ENCODE measurements around the gene RTF1. TPM values are rescaled to one million over a fixed set of nuclear protein-coding genes. Genes with fewer than 3 reads are reported as not detected.
"Not testable (repeated sequence)": the region's sequence is repeated elsewhere in the genome, so short reads cannot be mapped to it uniquely, and the experiment has no call there.

RTF1 gene
- total RNA-seq (2014; rRNA removed; shearing (Covaris generic)): 16.0 and 17.6 TPM in 2 replicates

DNA sequence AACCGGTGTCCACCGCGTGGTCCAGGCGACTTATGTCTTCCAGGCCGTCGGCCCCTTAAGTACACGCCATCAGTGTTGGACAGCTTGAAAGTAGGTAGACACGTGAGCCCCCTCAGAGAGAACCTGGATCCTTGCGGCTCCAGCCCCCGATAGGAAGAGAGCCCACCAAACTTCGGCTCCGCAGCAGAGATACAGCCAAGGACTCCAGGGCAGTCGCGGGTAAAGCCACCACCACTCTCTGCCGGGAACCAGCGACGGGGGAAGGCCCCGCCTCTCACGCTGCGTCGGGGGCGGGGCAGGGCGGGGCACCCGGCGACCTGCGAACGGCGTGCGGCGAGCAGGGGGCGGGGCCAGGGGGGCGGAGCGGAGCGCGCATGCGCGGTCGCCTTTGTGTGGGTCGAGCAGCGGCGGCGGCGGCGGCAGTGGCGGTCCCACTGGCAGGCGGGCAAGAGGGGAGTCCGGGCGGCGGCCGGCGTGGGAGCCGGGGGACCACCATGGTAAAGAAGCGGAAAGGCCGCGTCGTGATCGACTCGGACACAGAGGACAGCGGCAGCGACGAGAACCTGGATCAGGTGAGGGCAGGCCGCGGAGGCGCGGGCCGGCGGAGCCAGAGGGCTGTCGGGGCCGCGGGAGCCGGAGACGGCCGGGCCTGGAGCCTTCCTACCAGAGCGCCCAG lies at the start of gene RTF1:
RTF1 (plus strand) TSS at position 354 of the 676 bp plus-strand sequence; CDS start at position 375, 21 bp downstream.
- peak; percentile 96 for DNase-seq (ENCODE audit: low read depth)

DNA sequence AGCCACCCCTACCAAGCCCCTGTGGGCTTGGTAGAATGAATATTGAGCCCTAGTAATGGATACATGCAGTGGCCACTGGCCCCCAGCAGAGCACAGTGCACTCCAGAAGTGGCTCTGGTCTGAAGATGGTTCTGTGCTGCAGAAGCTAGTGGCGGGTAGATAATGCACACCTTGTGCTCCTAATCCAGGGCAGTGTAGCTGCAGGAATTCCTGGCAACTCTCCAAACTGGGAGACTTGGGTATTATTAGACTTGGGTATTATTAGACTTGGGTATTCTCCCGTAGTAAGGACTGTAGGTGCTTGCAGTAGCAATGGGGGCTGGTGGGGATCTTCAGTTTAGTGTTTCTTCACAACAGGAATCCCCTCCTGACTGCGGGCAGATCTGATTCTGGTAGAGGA lies 49.5 kb upstream of the RTF1 start:
- no peak for DNase-seq (ENCODE audit: low read depth)

DNA sequence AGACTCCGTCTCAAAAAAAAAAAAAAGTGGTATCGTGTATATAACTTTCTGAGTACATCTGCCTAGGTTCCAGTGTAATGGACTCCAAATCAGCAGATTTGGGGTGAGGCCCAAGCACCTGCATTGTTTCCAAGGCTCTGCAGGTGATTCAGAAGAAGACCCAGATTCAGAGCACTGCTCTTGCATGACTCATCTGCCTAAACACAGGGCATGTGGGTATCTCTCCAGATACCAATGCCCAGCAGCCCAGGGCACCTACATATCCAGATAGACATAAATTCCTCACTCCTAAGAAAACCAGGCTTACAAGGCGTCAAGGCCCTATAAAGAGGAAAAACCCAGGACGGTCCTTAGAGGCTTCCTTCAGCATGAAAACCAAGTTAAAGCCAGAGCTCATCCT lies 38.9 kb upstream of the RTF1 start:
- DNase-seq (ENCODE audit: low read depth): no peak

DNA sequence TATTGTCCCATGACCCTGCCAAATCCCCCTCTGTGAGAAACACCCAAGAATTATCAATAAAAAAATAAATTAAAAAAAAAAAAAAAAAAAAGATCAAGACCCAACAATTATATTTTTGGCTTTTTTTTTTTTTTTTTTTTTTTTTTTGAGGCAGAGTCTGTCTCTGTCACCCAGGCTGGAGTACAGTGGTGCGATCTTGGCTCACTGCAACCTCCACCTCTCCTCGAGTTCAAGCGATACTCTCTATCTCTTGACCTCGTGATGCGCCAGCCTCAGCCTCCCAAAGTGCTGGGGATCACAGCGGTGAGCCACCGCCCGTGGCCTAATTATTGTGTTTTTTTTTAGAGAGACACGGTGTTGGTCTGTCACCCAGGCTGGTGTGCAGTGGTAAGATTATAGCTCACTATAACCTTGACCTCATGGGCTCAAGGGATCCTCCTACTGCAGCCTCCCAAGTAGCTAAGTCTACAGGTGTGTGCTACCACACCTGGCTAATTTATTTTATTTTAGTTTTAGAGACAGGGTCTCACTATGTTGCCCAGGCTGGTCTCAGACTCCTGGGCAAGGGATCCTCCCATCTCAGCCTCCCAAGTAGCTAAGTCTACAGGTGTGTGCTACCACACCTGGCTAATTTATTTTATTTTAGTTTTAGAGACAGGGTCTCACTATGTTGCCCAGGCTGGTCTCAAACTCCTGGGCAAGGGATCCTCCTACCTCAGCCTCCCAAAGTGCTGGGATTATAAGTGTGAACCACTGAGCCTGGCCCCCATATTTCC lies 32.7 kb upstream of the RTF1 start:
- DNase-seq (ENCODE audit: low read depth): not testable (repeated sequence)

DNA sequence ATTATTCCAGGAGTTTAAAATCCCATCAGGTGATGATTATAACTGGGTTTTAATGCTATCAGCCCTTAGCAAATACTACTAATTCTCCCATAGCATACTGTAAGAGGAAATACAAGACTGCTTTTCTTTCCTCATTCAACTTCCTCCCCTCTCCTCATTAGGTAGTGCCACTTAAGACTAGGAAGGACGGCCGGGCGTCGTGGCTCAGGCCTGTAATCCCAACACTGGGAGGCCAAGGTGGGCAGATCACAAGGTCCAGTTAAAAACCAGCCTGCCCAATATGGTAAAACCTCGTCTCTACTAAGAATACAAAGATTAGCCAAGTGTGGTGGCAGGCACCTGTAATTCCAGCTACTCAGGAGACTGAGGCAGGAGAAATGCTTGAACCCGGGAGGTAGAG lies 29.2 kb upstream of the RTF1 start:
- no peak for DNase-seq (ENCODE audit: low read depth)

DNA sequence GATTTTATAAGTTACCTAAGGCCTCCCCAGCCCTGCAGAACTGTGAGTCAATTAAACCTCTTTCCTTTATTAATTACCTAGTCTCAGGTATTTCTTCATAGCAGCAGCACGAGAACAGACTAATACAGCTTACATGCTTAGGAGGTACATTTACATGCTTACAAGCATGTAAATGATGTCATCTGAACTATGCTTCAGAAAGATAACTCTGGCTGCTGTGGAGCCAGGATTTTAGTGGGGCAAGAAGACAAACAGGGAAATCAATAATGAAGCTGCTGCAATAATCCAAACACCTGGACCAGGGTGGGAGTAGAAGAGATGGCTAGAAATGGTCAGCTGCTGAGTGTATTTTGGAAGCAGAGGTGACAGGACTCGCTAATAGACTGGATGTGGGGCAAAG lies 24.2 kb upstream of the RTF1 start:
- DNase-seq (ENCODE audit: low read depth): no peak

DNA sequence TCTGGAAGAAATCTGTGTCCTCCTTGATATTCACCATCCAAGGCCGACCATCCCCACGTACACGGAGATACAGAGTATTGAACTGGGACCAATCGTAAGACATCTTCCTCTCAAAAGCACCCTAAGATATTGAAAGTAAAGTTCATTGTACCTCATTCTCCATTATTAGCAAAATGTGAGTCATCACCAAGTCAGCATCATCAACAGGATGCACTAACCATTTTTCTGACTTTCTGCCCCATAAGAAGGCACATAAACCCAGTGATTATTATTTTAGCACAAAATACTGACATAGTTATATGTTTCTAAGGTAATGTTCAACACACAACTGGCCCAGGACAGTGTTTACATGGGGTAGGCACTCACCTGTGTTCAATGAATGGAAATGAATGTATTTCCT lies 22.0 kb upstream of the RTF1 start:
- no peak for DNase-seq (ENCODE audit: low read depth)

DNA sequence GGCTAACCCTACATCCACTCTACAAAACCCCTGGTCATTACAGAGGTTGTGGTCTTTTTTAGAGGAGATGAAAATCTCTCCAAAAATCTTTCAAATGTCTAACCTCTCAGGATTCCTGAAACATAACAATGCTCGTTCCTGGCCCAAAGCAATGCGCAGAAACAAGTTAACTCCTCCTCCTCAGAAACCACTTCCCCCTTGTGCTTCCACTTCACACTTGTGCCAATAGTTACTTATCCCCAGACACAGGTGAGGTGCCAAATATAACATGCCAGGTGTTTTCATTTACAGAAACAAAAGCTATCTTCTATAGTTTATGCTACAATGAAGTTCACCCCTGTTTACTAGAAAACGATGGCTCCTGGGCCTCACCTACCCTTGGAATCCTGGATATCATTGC lies 20.8 kb upstream of the RTF1 start:
- no peak for DNase-seq (ENCODE audit: low read depth)

DNA sequence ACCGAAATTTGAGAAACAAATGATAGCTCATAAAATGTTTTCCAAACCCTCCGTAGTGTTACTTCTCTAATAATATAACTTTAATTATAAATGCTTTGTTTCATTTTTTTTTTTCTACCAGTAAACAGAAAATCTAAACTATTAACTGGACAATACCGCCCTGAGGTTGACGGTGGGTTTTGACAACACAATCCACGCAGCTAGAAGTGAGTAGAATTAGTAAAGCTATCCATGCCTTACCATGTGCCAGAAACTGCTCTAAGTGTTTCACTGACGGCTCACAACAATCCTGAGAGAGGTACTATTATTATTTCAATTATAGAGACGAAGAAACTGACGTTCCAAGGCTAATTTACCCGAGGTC lies 15.0 kb upstream of the RTF1 start:
- no peak for DNase-seq (ENCODE audit: low read depth)

DNA sequence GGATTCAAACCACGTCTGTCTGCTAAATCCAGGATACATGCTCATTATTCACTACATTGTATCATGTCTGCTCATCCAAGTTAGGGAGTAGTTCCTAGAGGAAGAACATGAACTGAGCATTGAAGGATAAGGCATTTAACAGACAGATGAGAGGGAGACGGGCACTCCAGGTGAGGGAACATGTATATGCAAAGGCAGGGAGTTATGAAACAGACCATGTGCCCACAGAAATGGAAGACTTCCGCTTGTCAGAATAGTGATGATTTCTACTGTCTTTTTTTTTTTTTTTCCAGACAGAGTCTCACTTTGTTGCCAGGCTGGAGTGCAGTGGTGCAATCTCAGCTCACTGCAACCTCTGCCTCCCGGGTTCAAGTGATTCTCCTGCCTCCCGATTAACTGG lies 9.6 kb upstream of the RTF1 start:
- no peak for DNase-seq (ENCODE audit: low read depth)

DNA sequence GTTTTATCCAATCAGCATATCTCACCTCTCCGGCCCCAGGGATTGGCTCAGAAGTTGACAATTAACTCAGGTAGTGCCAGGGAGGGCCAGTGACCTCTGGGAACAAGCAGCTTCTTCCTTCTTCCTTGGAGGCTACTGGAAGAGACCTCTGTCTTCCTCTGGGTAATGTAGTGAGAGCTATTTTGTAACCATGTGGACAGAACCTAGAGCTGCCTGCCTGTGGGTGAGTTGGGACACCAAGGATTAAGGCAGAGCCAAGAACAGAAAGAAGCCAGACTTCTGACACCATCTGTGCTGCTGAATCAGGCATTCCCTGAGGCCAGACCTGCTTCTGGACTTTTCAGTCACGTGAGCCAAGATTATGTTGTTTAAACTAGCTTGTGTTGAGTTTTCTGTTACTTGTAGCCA lies 8.7 kb upstream of the RTF1 start:
- no peak for DNase-seq (ENCODE audit: low read depth)

DNA sequence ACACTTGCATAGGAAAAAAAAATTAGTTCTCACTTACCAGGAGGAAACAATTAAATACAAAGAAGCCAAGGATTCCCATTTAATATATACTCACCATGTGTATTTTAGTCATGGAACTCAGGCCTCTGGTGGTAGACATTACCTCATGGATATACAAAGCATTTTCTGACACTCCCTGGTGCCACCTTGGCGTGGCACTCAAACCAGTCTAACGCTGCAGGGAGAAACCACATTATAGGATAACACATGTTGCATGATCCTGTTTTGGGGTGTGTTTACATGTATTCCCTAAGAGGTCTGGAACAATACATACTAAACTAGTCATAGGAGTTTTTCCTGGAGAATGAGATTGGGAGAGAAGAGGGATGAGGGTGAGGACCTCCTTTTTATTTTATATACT lies 5.9 kb upstream of the RTF1 start:
- DNase-seq (ENCODE audit: low read depth): no peak

DNA sequence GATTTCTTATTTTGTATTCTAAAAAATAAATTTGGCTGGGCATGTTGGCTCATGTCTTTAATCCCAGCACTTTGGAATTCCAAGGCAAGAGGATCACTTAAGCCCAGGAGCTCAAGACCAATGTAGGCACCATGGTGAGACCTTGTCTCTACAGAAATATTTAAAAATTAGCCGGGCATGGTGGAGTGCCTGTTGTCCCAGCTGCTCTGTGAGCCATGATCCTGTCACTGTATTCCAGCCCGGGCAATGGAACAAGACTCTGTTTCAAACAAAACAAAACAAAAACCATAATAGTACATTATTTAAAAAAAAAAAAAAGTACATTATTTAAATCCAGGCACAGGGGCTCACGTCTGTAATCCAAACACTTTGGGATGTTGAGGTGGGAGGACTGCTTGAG lies 5.5 kb upstream of the RTF1 start:
- no peak for DNase-seq (ENCODE audit: low read depth)

DNA sequence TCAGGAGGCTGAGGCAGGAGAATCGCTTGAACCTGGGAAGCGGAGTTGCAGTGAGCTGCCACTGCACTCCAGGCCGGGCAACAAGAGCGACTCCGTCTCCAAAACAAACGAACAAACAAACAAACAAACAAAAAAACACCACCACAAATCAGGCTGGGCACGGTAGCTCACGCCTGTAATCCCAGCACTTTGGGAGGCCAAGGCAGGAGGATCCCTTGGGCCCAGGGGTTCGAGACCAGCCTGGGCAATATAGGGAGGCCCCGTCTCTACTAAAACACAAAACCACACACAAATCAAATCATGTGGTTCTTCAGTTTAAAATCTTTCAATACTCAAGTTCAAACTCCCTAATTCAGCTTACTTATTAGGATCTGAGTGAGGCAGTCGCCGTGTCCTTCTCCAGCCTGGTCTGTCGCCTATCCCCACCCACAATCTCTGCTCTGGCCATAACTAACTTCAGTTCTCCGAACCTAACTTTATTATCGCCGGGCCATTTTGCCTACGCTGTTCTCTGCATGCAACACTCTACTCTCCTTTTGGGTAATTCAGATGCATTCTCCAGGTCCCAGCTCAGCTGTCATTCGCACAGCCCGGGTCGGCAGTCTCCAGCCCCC lies 660 bp upstream of the RTF1 start:
- no peak for DNase-seq (ENCODE audit: low read depth)

DNA sequence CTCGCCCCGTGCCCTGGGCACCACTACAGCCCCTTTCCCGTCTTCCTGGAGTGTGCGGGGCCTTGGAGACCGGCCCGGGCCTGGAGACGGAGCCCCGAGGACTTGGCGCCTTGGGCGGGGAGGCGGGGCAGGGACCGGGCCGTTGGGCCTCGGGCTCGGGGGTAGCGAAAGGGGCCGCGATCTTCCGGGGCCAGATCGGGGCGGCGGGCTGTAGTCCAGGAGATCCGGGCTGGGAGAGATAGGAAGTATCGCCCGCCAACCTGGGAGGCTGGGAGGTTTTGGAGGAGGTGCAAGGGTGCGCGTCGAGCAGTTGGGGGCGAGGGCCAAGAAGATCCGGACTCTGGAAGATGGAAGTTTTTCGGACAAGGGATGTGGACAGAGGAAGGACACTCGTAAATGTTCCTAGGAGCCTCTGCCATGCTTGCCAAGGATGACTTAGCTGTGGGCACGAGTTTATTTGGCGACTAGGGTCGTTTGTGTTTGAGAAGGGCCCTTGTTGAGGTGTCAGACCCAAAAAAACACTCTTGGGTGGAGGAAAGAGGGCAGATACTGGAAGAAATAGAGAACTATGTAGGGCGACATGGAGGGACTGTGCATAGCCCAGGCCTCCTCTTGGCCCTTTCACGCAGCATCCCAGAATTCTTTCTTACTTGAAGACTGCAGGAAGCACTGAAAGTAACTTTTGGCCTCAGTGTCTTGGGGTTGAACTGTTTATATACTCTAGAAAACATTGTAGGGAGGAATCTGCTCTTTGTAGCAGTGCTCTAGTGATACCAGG lies 712 bp downstream of the RTF1 start:
- DNase-seq (ENCODE audit: low read depth): peak; percentile 38

DNA sequence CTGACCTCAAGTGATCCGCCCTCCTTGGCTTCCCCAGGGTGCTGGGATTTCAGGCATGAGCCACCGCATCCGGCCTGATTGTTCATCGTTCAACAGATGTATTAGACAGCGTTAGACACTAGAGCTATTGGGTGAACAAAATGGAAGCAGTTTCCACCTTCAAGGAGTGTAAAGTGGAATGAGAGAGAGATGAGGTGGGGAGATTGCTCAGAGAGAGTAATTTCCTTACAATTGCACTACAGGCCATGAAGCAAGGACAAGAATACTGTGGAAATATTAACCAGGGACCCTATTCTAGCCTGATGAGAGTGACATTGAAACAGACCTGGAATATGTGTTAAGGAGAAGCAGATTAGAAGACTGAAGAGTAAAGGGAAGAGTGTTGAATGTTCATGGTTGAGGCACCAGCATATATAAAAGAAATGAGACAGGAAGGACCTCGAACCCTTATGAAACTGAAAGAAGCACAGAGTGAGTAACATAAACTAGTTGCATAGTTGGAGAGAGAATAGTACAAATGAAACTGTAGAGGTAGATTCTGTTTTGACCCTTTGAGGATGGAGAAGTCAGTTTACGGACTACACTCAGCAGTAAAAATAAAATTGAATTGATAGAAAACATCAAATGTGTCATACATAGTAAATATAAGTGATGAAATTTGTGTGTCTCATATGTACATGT lies 7.2 kb downstream of the RTF1 start:
- no peak for DNase-seq (ENCODE audit: low read depth)

DNA sequence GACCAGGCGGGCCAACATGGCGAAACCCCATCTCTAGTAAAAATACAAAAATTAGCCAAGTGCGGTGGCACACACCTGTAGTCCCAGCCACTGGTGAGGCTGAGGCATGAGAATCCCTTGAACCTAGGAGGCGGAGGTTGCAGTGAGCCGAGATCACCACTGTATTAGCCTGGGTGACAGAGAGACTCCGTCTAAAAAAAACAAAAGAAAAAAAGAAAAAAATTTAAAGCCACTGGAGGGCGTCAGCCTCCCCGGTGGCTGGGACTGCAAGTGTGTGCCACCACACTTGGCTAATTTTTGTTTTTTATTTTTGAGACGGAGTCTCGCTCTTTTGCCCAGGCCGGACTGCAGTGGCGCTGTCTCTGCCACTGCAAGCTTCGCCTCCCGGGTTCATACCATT lies 7.9 kb downstream of the RTF1 start:
- no peak for DNase-seq (ENCODE audit: low read depth)

DNA sequence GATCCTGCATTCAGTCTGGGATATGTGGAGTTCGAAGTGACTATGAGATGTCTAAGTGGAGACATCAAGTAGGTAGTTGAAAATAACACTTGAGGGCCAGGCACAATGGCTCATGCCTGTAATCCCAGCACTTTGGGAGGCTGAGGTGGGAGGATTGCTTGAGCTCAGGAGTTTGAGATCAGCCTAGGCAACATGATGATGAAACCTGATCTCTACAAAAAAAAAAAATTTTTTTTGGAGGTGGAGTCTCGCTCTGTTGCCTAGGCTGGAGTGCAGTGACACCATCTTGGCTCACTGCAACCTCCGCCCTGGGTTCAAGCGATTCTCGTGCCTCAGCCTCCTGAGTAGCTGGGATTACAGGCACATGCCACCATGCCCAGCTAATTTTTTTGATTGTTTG lies 9.0 kb downstream of the RTF1 start:
- not testable (repeated sequence) for DNase-seq (ENCODE audit: low read depth)

DNA sequence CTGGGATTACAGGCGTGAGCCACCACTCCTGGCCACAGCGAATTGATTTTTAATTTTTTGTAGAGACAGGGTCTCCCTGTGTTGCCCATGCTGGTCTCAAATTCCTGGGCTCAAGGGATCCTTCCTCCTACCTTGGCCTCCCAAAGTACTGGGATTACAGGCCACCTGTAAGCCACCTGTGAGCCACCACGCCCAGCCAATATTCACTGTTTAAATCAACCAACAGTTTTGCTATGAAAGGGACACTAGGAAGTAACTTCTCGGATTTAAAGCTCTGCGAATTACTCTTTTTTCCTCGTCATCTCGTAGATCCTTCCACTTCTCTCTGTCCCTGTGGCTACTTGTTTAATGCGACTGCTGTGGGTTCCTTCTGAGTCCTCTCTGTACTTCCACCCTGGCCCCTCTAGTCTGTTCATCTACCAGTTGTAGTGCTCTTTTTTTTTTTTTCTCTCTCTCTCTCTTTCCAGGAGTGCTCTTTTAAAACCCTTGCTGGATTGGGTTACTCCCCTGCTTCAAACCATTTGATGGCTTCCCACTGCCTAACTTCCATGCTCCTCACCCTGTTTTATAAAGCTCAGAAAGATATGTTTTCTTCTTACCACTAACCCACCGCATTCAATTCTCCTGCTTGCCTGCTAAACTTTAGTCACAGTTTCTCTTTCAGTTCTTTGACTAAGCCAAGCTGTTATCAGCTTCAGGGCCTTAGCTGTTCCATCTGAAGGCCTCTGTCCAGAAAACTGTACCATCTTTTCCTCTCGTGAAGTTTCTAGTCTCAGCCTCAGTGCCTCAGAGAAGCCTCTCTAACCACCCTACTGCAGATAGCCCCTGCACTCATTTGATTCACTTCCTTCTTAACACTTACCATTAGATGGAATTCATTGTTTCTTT lies 12.4 kb downstream of the RTF1 start:
- no peak for DNase-seq (ENCODE audit: low read depth)

DNA sequence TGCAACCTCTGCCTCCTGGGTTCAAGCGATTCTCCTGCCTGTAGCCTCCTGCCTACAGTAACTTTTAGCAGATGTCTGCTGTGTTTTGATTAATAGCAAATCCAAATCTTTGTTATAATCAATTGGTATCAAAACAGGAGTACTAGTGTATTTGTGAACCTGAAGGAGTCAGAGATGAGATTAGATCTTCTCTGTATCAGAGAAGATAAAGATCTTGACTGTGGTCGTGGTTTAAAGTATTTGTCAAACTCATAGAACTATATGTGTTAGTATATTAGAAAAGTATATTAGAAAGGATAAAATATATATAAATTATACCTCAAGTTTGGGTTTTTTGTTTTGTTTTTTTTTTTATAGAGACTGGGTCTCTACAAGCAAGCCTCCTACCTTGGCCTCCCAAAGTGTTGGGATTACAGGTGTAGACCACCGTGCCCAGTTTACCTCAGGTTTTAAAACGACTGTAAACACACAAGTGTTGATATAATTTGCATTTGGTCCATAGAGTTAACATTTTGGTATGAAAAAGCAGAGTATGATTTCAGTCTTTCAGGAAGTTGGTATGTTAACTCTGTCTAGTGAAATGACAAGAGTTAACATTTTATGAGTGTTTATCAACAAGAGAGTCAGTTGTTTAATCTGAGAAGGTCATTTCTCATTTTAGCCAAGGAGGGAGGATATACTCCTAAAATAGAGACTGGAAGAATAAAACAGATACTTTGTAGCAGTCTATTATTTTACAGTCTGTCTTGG lies 18.3 kb downstream of the RTF1 start:
- no peak for DNase-seq (ENCODE audit: low read depth)

Measured in Daoy (cell line).